ENCODE data around the gene TMPRSS6.

Gene TMPRSS6

GRCh38 chr22:37140686-37141323 lies 31.3 kb upstream of the TMPRSS6 start:
- DNase-seq (ENCODE audit: low read depth in 2 of 2), result no peak

GRCh38 chr22:37139762-37140161 lies 30.2 kb upstream of the TMPRSS6 start:
- no peak for DNase-seq (ENCODE audit: low read depth in 2 of 2)

- DNase-seq (ENCODE audit: low read depth in 2 of 2), result no peak
Measured at GRCh38 chr22:37138849-37139561, 29.5 kb upstream of the TMPRSS6 start.

GRCh38 chr22:37137903-37138665 lies 28.6 kb upstream of the TMPRSS6 start:
- DNase-seq (ENCODE audit: low read depth in 2 of 2), result no peak

GRCh38 chr22:37137131-37137530 lies 27.6 kb upstream of the TMPRSS6 start:
- DNase-seq (ENCODE audit: low read depth in 2 of 2), result no peak

- no peak for DNase-seq (ENCODE audit: low read depth in 2 of 2)
Measured at GRCh38 chr22:37135023-37135422, 25.5 kb upstream of the TMPRSS6 start.

GRCh38 chr22:37133304-37134018 lies 23.9 kb upstream of the TMPRSS6 start:
- DNase-seq (ENCODE audit: low read depth in 2 of 2), result no peak

- DNase-seq (ENCODE audit: low read depth in 2 of 2), result no peak
Measured at GRCh38 chr22:37132773-37133172, 23.3 kb upstream of the TMPRSS6 start.

GRCh38 chr22:37129866-37130441 lies 20.4 kb upstream of the TMPRSS6 start:
- no peak for DNase-seq (ENCODE audit: low read depth in 2 of 2)

GRCh38 chr22:37128555-37129281 lies 19.2 kb upstream of the TMPRSS6 start:
- no peak for DNase-seq (ENCODE audit: low read depth in 2 of 2)

- no peak for DNase-seq (ENCODE audit: low read depth in 2 of 2)
Measured at GRCh38 chr22:37127350-37127878, 17.9 kb upstream of the TMPRSS6 start.

GRCh38 chr22:37126882-37127281 lies 17.4 kb upstream of the TMPRSS6 start:
- no peak for DNase-seq (ENCODE audit: low read depth in 2 of 2)

GRCh38 chr22:37126383-37126782 lies 16.9 kb upstream of the TMPRSS6 start:
- DNase-seq (ENCODE audit: low read depth in 2 of 2), result no peak

- DNase-seq (ENCODE audit: low read depth in 2 of 2), result no peak
Measured at GRCh38 chr22:37123649-37124048, 14.1 kb upstream of the TMPRSS6 start.

- DNase-seq (ENCODE audit: low read depth in 2 of 2), result no peak
Measured at GRCh38 chr22:37122598-37123180, 13.2 kb upstream of the TMPRSS6 start.

- DNase-seq (ENCODE audit: low read depth in 2 of 2), result peak; percentile 83 to 85
Measured at GRCh38 chr22:37121887-37122591, 12.5 kb upstream of the TMPRSS6 start.

- no peak for DNase-seq (ENCODE audit: low read depth in 2 of 2)
Measured at GRCh38 chr22:37120569-37121340, 11.2 kb upstream of the TMPRSS6 start.

- DNase-seq (ENCODE audit: low read depth in 2 of 2), result no peak
Measured at GRCh38 chr22:37119872-37120271, 10.4 kb upstream of the TMPRSS6 start.

GRCh38 chr22:37118083-37118482 lies 8.6 kb upstream of the TMPRSS6 start:
- no peak for DNase-seq (ENCODE audit: low read depth in 2 of 2)
